RWPE2 (cell line): ENCODE results near the gene RBBP6.
"Not testable (repeated sequence)": the region's sequence is repeated elsewhere in the genome, so short reads cannot be mapped to it uniquely, and the experiment has no call there.

Experiments used
- ATAC-seq: fragments of 200-7000 bp; cut with Tn5 transposase; 3 replicates; pipeline ENCODE4 v1.9.1; 2021; ENCODE audit warnings: low read depth
- DNase-seq: peaks from one replicate; pipeline ENCODE4 v3.0.0-alpha.2; 2020; ENCODE audit warnings: low spot score
- H3K27ac ChIP-seq: fragments of 450-650 bp; 2 replicates; pipeline ENCODE4 v1.5.1; 2017; ENCODE audit warnings: mild to moderate bottlenecking; ENCODE audit not compliant: poor library complexity, severe bottlenecking
- H3K27me3 ChIP-seq: fragments of 250-450 bp; sonication (Bioruptor Pico); 2 replicates; pipeline ENCODE4 v1.5.1; 2021; ENCODE audit warnings: mild to moderate bottlenecking, moderate library complexity; ENCODE audit not compliant: insufficient read depth, poor library complexity, severe bottlenecking
- H3K36me3 ChIP-seq: fragments of 250-450 bp; sonication (Bioruptor Pico); 2 replicates; pipeline ENCODE4 v1.5.1; 2020; ENCODE audit warnings: low read depth, mild to moderate bottlenecking, moderate library complexity
- H3K4me1 ChIP-seq: fragments of 250-450 bp; sonication (Bioruptor Pico); 2 replicates; pipeline ENCODE4 v1.5.1; 2021; ENCODE audit warnings: mild to moderate bottlenecking, moderate library complexity; ENCODE audit not compliant: insufficient read depth, poor library complexity, severe bottlenecking
- H3K4me3 ChIP-seq: fragments of 250-450 bp; sonication (Bioruptor Pico); 2 replicates; pipeline ENCODE4 v1.5.1; 2021; ENCODE audit warnings: mild to moderate bottlenecking, moderate library complexity; ENCODE audit not compliant: severe bottlenecking
- H3K9me3 ChIP-seq: fragments of 250-450 bp; sonication (Bioruptor Pico); 2 replicates; pipeline ENCODE4 v1.5.1; 2021; ENCODE audit warnings: mild to moderate bottlenecking, moderate library complexity; ENCODE audit not compliant: severe bottlenecking
- TF ChIP-seq, protein P1 (sequence below): fragments of 450-650 bp; IDR thresholded peaks from one replicate; pipeline ENCODE4 v1.5.1; 2017; ENCODE audit warnings: mild to moderate bottlenecking, moderate library complexity; ENCODE audit not compliant: poor library complexity, severe bottlenecking

The RBBP6 gene

DNA sequence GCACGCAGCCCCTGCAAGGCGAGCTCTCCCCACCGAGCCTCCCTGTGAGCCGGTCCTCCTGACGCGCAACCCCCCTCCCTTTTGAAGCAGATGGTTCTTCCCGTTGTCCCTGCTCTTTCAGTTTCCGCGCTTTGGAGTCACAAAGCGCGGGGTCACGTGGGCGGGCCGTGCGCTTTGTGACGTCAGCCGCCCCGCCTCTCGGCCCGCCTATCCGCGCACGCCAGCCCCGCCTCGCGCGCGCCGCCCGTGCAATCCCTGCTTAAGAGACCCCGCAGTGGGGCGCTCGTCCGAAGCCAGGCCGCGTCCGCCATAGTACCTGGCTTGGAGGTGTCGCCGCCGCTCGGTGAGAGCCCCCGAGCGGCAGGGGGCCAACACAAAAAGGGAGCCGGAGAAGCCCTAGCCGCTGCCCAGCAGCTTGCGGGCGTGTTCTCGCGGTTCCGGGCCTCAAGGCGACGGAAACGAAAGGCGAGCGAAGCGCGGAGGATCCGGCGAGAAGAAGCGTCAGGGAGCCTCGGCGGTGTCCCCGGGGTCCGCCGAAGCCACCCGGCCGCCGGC is at the start of gene RBBP6:
TSS of gene RBBP6 (plus strand) at position 272 of the 555 bp plus-strand sequence. CDS start 1,061 bp downstream, outside the sequence.
- no peaks in the 10 kb centered on the region for H3K27me3 ChIP-seq

DNA sequence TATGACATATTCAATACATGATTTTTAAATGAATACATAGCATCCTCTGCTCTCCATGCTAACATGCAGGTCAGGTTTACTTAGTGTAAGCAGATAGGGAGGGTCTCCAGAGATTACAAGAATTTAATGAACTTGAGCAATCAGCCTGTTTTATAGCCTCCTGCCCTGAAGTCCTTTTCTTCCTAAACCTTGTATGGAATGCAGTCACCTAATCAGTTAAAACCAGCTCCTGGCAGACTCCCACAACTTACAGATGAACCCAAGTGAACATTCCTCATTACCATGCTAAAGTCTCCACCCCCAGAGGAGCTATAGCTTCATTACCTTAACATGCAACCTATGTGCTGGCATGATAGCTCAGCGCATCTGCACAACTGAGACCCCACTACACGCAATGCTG is 48.5 kb upstream of the RBBP6 start:
- no peaks in the 10 kb centered on the region for H3K27me3 ChIP-seq
- DNase-seq (no peak), ATAC-seq (no peak)

More for the DNA sequence above, at the start of gene RBBP6:
- DNase-seq (peak; percentile 88), ATAC-seq (peak; percentile 81)
- H3K9me3 ChIP-seq, result no peaks in the 10 kb centered on the region
- TF ChIP-seq, protein P1, sequence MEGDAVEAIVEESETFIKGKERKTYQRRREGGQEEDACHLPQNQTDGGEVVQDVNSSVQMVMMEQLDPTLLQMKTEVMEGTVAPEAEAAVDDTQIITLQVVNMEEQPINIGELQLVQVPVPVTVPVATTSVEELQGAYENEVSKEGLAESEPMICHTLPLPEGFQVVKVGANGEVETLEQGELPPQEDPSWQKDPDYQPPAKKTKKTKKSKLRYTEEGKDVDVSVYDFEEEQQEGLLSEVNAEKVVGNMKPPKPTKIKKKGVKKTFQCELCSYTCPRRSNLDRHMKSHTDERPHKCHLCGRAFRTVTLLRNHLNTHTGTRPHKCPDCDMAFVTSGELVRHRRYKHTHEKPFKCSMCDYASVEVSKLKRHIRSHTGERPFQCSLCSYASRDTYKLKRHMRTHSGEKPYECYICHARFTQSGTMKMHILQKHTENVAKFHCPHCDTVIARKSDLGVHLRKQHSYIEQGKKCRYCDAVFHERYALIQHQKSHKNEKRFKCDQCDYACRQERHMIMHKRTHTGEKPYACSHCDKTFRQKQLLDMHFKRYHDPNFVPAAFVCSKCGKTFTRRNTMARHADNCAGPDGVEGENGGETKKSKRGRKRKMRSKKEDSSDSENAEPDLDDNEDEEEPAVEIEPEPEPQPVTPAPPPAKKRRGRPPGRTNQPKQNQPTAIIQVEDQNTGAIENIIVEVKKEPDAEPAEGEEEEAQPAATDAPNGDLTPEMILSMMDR, result peak; percentile 54
- peaks cover 15% of the 10 kb centered on the region for H3K36me3 ChIP-seq
- peak within 1 kb of the TSS; percentile 74 for H3K4me3 ChIP-seq
- H3K4me1 ChIP-seq, result peaks cover 13% of the 10 kb centered on the region
- peak within 1 kb of the TSS; percentile 76 for H3K27ac ChIP-seq

GRCh38 chr16:24491731-24492130 is 47.6 kb upstream of the RBBP6 start:
- no peak for DNase-seq
- Histone ChIP-seq H3K9me3 (no peaks in the 10 kb centered on the region), H3K4me1 (peaks cover 8% of the 10 kb centered on the region), H3K36me3 (no peaks in the 10 kb centered on the region), H3K4me3 (no peak overlapping the region), H3K27me3 (no peaks in the 10 kb centered on the region), H3K27ac (no peak overlapping the region)
- TF ChIP-seq, protein P1, result no peak
- peak; percentile 71 for ATAC-seq

More for the DNA sequence above, 48.5 kb upstream of the RBBP6 start:
- TF ChIP-seq, protein P1, result no peak
- Histone ChIP-seq H3K27ac (no peak overlapping the region), H3K9me3 (no peaks in the 10 kb centered on the region), H3K4me3 (no peak overlapping the region), H3K36me3 (no peaks in the 10 kb centered on the region), H3K4me1 (peaks cover 8% of the 10 kb centered on the region)

DNA sequence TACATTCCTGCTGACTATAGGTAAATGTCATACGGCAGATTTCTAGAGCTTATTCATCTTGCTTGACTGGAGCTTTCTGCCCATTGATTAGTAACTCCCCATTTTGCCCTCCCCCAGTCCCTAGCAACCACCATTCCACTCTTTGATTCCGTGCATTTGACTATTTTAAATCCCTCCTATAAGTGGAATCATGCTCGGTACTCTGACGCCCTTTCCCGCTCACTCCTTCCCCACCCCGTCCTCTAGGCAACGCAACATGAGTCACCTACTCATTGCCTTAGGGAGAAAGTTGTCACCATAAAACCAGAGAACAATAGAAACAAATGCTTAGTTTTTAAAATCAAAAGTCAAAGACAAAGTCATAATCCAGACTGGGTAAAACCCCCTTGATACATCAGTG is 45.5 kb upstream of the RBBP6 start:
- Histone ChIP-seq H3K9me3 (no peaks in the 10 kb centered on the region), H3K4me3 (no peak overlapping the region), H3K27ac (no peak overlapping the region), H3K27me3 (no peaks in the 10 kb centered on the region), H3K4me1 (peaks cover 11% of the 10 kb centered on the region), H3K36me3 (no peaks in the 10 kb centered on the region)
- ATAC-seq, result peak; percentile 87
- peak; percentile 72 for DNase-seq
- TF ChIP-seq, protein P1, result no peak

- ATAC-seq, H3K36me3 ChIP-seq, H3K4me3 ChIP-seq, H3K27ac ChIP-seq, DNase-seq, H3K9me3 ChIP-seq, H3K27me3 ChIP-seq: not testable (repeated sequence)
- H3K4me1 ChIP-seq, result peaks cover 11% of the 10 kb centered on the region
These were observed 44.2 kb upstream of the RBBP6 start for GRCh38 chr16:24495207-24495606.
